PC-3 (cell line): ENCODE measurements around the gene ZNF185. TPM values are rescaled to one million over a fixed set of nuclear protein-coding genes. Genes with fewer than 3 reads are reported as not detected.

ENCODE experiments used
- ATAC-seq: fragments of 200-7000 bp; cut with Tn5 transposase; 2 replicates; pipeline ENCODE4 v1.9.1; 2020; ENCODE audit warnings: mild to moderate bottlenecking, moderate library complexity
- BruUV-seq: library from RNA; stranded (reverse); fragments of 400-500 nt; replicated peaks from 2 replicates; lab custom pipeline; 2021; lab: Mats Ljungman, UMichigan
- CTCF ChIA-PET: fragments of 300-600 bp; sonication (Branson Sonifier 250); formaldehyde crosslinking; loops from one replicate; lab custom pipeline; 2022; ENCODE audit warnings: antibody characterized with exemption; lab: Charles Lee
- POLR2A ChIA-PET: fragments of 300-600 bp; sonication (Branson Sonifier 250); formaldehyde crosslinking; loops from one replicate; lab custom pipeline; 2022; ENCODE audit warnings: antibody characterized with exemption; ENCODE audit not compliant: unreplicated experiment; lab: Charles Lee
- DNase-seq: peaks from one replicate; pipeline ENCODE4 v3.0.0-alpha.2; 2015
- H2AFZ ChIP-seq: fragments of 300-600 bp; sonication (generic); 2 replicates; pipeline ENCODE4 v1.6.0; 2016; ENCODE audit warnings: antibody characterized with exemption, low read length
- H3F3A ChIP-seq: fragments of 300-600 bp; sonication (generic); one replicate; pipeline ENCODE4 v1.6.0; 2017; ENCODE audit warnings: antibody characterized with exemption, low read length, control low read depth, mild to moderate bottlenecking; ENCODE audit not compliant: unreplicated experiment
- H3K27ac ChIP-seq: fragments of 300-600 bp; sonication (generic); 2 replicates; pipeline ENCODE4 v1.5.1; 2016; ENCODE audit warnings: mild to moderate bottlenecking, low read length
- H3K27me3 ChIP-seq: fragments of 300-600 bp; sonication (generic); 2 replicates; pipeline ENCODE4 v1.6.1; 2016; ENCODE audit warnings: low read length, mixed read lengths
- H3K36me3 ChIP-seq: fragments of 300-600 bp; sonication (generic); 2 replicates; pipeline ENCODE4 v1.6.1; 2016; ENCODE audit warnings: low read depth, mixed run types, low read length, mixed read lengths
- H3K4me1 ChIP-seq: fragments of 300-600 bp; sonication (generic); 2 replicates; pipeline ENCODE4 v1.5.1; 2016; ENCODE audit warnings: low read length; ENCODE audit not compliant: insufficient read depth
- H3K4me2 ChIP-seq: fragments of 300-600 bp; sonication (generic); 2 replicates; pipeline ENCODE4 v1.6.0; 2016; ENCODE audit warnings: low read length
- H3K4me3 ChIP-seq: fragments of 300-600 bp; sonication (generic); 2 replicates; pipeline ENCODE4 v1.5.1; 2016; ENCODE audit warnings: mild to moderate bottlenecking, low read length, mixed read lengths
- H3K79me2 ChIP-seq: fragments of 300-600 bp; sonication (generic); 2 replicates; pipeline ENCODE4 v1.6.1; 2017; ENCODE audit warnings: low read length, mixed read lengths
- H3K9ac ChIP-seq: fragments of 300-600 bp; sonication (generic); 2 replicates; pipeline ENCODE4 v1.6.0; 2016; ENCODE audit warnings: mild to moderate bottlenecking, low read length
- H3K9me2 ChIP-seq: fragments of 300-600 bp; sonication (generic); replicated peaks from 2 replicates; pipeline ENCODE4 v1.6.1; 2016; ENCODE audit warnings: mixed run types, low read length, mixed read lengths
- H3K9me3 ChIP-seq: fragments of 300-600 bp; sonication (generic); 2 replicates; pipeline ENCODE4 v1.6.1; 2016; ENCODE audit warnings: low read length, mixed read lengths
- H4K20me1 ChIP-seq: fragments of 300-600 bp; sonication (generic); 2 replicates; pipeline ENCODE4 v1.6.1; 2016; ENCODE audit warnings: low read length, mixed read lengths
- CTCF ChIP-seq: fragments of 300-600 bp; sonication (generic); conservative IDR thresholded peaks from 2 replicates; pipeline ENCODE4 v1.5.1; 2017; ENCODE audit warnings: antibody characterized with exemption, low read depth, mild to moderate bottlenecking, low read length
- EZH2 ChIP-seq: fragments of 300-600 bp; sonication (generic); IDR thresholded peaks from one replicate; pipeline ENCODE4 v1.6.1; 2017; ENCODE audit warnings: antibody characterized with exemption, mild to moderate bottlenecking, low read length; ENCODE audit not compliant: unreplicated experiment
- EZH2phosphoT487 ChIP-seq: fragments of 300-600 bp; sonication (generic); IDR thresholded peaks from 2 replicates; pipeline ENCODE4 v1.6.1; 2018; ENCODE audit warnings: mild to moderate bottlenecking, antibody characterized with exemption, low read length, borderline replicate concordance
- intact Hi-C: fragments of 100-400 bp; cut with micrococcal nuclease; formaldehyde crosslinking; loops from 2 replicates; pipeline ENCODE4 v1.9.0; 2023
- total RNA-seq: library from RNA; depleted of rRNA; stranded (reverse); fragments of >200 nt; gene quantifications from 2 replicates; pipeline ENCODE4 v1.2.3, GENCODE V29; 2014

The ZNF185 gene
- total RNA-seq, 1 experiment from 2014 or later = 68.9 TPM

- no peak for DNase-seq
- intact Hi-C loops = no loop called here
- Histone ChIP-seq H3K9me2 (no peaks in the 10 kb centered on the region), H3K4me2 (no peak overlapping the region), H3K27ac (no peak overlapping the region), H3K4me1 (peaks cover 15% of the 10 kb centered on the region), H3K79me2 (no peaks in the 10 kb centered on the region), H3K9me3 (no peaks in the 10 kb centered on the region), H2AFZ (no peak overlapping the region), H3K9ac (no peak overlapping the region), H3K27me3 (no peaks in the 10 kb centered on the region), H4K20me1 (no peaks in the 10 kb centered on the region), H3K4me3 (no peak overlapping the region), H3F3A (no peaks in the 10 kb centered on the region), H3K36me3 (peaks cover 4% of the 10 kb centered on the region)
- no peak for TF ChIP-seq CTCF
- no peak for TF ChIP-seq EZH2phosphoT487
- no peak for TF ChIP-seq EZH2
- no peak for ATAC-seq
- ChIA-PET POLR2A (no interaction called here), CTCF (no interaction called here)
- no TSS peak for BruUV-seq
Measured at GRCh38 chrX:152917656-152918579, 20.1 kb downstream of the ZNF185 start.

GRCh38 chrX:152918707-152919106 is 20.8 kb downstream of the ZNF185 start:
- ATAC-seq = no peak
- intact Hi-C loops = no loop called here
- no peak for DNase-seq
- H3K79me2 ChIP-seq = no peaks in the 10 kb centered on the region
- H3K4me3 ChIP-seq = no peak overlapping the region
- H3K9me2 ChIP-seq = no peaks in the 10 kb centered on the region
- no TSS peak for BruUV-seq
- no peak overlapping the region for H3K4me2 ChIP-seq
- peaks cover 4% of the 10 kb centered on the region for H3K36me3 ChIP-seq
- CTCF ChIA-PET = no interaction called here
- H3F3A ChIP-seq = no peaks in the 10 kb centered on the region
- no peak overlapping the region for H3K27ac ChIP-seq
- no peak overlapping the region for H2AFZ ChIP-seq
- no peaks in the 10 kb centered on the region for H3K27me3 ChIP-seq
- H3K4me1 ChIP-seq = peaks cover 15% of the 10 kb centered on the region
- H4K20me1 ChIP-seq = no peaks in the 10 kb centered on the region
- no peak for TF ChIP-seq EZH2
- no peak for TF ChIP-seq EZH2phosphoT487
- no peak for TF ChIP-seq CTCF
- H3K9ac ChIP-seq = no peak overlapping the region
- H3K9me3 ChIP-seq = no peaks in the 10 kb centered on the region
- POLR2A ChIA-PET = no interaction called here

- Histone ChIP-seq H2AFZ (no peak overlapping the region), H3K27me3 (no peaks in the 10 kb centered on the region), H3K9me2 (no peaks in the 10 kb centered on the region), H3K9ac (no peak overlapping the region), H3K27ac (no peak overlapping the region), H3K4me1 (peaks cover 12% of the 10 kb centered on the region), H3K4me2 (no peak overlapping the region), H3K36me3 (no peaks in the 10 kb centered on the region; the same call in none of the 2 replicates), H3F3A (no peaks in the 10 kb centered on the region), H3K79me2 (no peaks in the 10 kb centered on the region), H3K9me3 (no peaks in the 10 kb centered on the region), H3K4me3 (no peak overlapping the region), H4K20me1 (no peaks in the 10 kb centered on the region)
- no TSS peak for BruUV-seq
- ChIA-PET POLR2A (no interaction called here), CTCF (no interaction called here)
- no peak for ATAC-seq
- TF ChIP-seq EZH2 (no peak), CTCF (no peak)
- intact Hi-C loops = no loop called here
- DNase-seq = no peak
Measured at GRCh38 chrX:152923599-152923998, 25.7 kb downstream of the ZNF185 start.
